ENCODE data around the gene EEIG1.

Gene EEIG1

DNA sequence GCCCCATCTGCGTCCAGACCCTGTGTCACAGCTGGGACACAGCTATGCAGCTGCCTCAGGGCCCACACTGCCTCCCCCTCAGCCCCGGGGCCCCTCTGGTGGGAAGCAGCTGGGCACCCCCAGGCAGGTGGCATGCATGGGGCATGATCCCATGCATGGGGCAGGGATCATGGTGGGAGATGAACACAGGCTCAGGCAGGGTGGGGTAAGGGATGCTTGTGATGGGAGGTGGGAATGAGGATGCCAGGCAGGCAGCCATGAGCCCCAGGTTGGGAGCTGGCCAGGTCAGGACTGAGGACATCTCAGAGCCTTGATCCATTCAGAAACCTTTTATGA lies 19.7 kb downstream of the EEIG1 start:
- DNase-seq (ENCODE audit: low read depth in 1 of 2, low spot score in 1 of 2) = no peak

DNA sequence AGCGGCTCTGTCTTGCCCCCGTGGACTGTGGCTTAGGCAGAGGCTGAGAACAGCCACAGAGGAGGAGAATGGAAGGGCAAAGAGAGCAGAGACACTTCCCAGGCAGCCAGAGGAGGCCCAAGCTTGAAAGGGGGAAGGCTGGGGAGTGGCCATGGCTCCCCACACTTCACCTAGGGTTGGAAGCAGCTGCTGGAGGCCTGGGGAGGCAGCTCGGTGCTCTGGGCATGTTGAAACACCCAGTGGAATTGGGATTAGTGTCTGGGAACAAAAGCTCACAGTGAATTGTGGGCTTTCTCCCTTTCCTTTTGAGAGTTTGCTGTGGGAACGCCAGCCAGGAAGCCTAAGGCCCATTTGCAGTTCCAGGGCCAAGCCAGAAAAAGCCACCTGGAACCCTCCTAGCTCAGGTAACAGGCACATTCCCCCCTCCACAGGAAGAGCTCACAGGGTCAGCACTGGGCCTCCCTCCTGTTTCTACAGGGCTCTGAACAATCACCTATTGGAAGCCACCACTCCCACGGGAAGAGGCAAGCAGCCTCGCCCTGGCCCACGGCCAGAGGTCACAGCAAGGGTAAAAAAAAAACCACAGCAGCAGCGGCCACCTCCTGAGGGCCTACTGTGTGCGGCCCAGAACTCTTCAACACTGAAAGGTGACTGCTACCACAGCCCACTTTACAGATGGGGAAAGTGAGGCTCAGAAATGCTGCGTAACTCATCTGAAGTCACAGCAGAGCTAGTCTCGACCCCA lies 20.2 kb downstream of the EEIG1 start:
- no peak for DNase-seq (ENCODE audit: low read depth in 1 of 2, low spot score in 1 of 2)

DNA sequence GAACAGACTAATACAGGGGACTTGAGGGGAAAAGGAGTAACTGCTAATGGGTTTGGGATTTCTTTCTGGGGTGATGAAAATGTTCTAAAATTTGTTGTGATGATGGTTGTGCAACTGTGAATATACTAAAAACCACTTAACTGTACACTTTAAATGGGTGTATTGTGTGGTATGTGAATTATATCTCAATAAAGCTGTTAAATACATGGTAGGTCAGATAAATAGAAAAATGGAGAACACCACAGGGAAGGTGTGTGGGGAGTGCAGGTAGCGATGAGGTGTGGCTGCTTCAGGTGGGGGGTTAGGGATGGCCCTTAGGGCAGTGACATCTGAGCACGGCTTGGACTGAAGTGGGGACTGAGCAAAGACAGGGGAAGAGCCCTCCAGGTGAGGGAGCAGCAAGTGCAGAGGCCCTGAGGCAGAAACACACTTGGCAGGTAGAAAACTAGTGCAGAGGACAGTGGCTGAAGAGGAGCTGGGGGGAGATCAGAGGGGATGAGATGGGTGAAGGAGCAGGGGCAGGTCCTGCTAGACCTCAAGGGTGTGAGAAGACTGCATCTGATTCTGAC lies 20.9 kb downstream of the EEIG1 start:
- DNase-seq (ENCODE audit: low read depth in 1 of 2, low spot score in 1 of 2) = no peak

DNA sequence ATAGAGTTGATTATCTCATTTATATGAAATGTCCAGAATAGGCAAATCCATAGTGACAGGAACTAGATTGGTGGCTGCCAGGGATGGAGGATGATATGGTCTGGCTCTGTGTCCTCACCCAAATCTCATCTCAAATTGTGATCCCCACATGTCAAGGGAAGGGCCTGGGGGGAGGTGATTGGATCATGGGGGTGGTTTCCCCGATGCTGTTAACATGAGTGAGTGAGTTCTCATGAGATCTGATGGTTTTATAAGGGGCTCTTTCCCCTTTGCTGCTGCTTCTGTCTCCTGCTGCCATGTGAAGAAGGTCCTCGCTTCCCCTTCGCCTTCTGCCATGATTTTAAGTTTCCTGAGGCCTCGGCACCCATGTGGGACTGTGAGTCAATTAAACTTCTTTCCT lies 21.4 kb downstream of the EEIG1 start:
- DNase-seq (ENCODE audit: low read depth in 1 of 2, low spot score in 1 of 2) = no peak

DNA sequence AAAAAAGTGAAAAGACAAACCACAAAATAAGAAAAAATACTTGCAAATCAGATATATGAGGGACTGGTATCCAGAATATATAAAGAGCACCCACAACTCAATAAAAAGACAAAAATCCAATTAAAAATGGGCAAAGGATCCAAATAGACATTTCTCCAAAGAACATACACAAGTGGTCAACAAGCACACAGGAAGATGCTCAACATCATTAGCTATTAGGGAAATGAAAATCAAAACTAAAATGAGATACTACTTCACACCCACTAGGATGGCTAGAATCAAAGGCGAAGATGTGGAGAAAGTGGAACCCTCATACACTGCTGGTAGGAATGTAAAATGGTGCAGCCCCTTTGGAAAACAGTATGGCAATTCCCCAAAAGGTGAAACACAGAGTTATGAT lies 22.1 kb downstream of the EEIG1 start:
- DNase-seq (ENCODE audit: low read depth in 1 of 2, low spot score in 1 of 2) = no peak

DNA sequence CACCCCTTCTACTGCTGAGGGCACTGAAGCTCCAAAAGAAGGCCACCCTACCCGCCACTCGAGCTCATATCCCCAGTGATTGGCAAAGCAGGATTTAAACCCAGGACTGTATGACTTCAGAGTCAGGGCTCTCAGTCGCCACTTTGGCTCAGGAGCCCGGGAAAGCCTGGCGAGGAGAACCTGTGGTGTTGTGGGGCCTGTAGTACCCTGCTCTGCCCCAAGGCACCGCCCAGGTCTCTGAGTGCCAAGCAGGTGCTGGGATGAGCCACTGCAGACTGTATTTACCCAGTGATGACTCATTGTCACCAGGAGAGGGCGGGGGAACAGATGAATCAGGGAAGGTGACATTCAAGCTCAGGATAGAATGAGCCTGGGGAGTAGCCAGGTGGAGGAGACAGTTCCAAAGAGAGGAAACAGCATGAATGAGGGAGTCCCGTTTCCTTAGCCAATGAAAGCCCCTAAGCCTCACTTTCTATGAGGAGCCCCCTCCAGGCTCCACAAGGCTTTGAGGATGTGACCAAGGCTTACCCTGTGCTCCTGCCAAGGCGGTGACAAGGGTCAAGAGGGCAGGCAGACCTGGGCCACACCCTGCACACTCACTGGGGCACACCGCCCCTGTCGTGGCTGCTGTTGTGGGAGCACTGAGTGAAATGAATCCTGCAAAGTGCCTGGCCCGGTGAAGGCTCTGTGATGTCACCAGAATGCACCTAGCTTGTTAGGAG lies 25.3 kb downstream of the EEIG1 start:
- peak; percentile 63 to 70 for DNase-seq (ENCODE audit: low read depth in 1 of 2, low spot score in 1 of 2)

DNA sequence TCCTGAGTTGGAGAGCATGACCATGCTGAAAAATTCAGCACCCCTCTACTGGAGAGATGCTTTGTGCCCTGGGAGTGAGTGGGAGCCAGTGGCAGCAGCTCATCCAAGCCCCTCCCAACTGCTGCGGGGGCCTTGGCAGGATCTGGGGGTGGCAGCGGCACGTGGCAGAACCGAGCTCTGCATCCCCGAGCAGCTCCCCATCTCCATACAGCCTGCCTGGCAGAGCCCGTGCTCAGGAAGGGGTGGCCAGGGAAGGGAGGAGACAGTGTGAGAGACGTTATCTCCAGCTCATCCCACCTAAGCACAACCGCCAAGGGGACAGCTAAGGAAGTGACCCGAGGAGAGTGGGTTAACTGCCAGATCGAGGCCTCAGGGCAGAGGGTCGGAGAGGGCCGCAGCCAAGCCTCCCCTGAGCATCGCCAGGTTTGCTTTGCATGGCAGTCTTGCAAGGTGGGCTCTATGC lies 25.9 kb downstream of the EEIG1 start:
- DNase-seq (ENCODE audit: low read depth in 1 of 2, low spot score in 1 of 2) = no peak

DNA sequence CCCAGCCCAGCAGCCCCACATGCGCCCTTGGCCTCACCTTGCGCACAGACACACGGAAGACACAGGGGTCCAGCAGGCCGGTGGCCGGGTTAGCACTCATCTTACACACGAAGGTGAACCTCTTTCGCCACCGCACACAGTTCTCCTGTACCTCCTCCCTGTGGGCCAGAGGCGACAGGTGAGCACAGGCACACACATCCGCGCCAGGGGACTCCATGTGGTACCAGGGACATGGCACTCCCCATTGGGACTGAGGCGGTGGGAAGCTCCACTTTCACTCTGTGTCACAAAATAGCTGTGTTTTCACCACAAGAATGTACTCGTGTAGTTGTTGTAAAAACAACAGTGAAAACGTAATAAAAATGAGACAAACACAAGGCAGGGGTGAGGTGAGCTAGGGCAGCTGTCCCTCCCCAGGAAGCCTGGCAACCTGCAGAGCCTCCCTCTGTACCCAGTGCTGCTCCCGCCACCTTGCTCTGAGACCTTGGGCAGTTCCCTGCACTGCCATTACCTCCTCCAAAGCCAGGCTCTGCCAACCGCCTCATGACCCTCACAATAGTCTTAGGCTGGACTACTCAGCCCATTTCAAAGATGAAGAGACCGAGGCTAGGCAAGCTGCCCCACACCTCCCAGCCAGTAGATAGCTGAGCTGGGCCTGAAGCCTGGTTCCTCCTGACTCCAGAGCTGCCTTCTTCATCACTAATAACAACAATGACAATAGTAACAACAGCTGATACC lies 26.9 kb downstream of the EEIG1 start:
- DNase-seq (ENCODE audit: low read depth in 1 of 2, low spot score in 1 of 2) = no peak

DNA sequence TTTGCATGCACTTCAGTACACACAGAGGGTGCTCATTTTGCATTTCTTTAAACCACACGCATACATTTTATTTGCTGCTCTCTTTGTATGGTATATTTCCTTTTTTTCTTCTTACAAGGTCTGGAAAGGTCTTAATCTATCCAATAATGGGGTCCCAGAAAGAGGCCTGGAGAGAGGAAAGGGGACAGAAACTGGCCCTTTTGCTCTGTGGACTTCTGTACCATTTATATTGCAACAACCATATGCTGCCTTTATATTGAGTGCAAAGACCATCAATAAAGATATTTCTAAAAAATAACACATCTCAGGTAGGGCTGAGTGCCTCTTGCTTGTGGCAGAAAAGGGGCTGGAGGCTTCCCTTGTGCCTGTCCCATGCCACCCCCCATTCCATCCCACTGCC lies 27.6 kb downstream of the EEIG1 start:
- no peak for DNase-seq (ENCODE audit: low read depth in 1 of 2, low spot score in 1 of 2)

DNA sequence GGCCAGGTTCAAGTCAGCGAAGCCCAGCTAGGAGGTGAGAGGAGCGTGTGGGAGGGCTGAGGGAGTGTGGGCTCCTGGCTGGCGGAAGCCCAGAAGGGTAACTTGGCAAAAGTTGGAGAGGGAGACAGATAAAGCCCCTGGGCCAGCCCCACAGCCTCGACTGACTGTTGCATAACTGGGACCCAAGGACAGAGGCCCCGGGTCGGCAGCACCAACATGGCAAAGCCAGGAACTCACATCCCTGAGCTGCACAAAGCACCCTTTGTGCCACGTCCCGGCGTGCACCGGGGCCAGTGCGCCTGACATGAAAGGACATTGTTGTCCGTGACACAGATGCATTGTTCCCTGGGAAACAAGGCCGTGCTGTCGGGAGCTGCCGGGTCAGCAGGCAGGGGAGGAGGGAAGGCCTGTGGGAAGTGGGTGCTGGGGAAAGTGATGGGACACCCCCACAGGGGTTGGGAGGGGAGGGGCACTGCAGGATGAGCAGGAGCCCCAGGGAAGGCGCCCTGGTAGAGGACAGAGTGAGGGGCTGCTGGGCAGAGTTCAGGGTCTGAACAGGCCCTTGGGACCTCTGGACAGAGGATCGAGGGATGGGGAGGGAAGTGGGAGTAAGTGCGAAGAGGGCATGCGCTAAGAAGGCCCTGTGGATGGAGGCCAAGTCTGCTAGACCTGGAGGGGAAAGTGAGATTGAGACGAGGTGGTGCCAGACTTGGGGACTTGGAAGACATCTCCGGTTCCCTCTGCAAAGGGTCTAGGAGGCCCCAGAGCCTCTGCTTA lies 30.1 kb downstream of the EEIG1 start:
- DNase-seq (ENCODE audit: low read depth in 1 of 2, low spot score in 1 of 2) = no peak

DNA sequence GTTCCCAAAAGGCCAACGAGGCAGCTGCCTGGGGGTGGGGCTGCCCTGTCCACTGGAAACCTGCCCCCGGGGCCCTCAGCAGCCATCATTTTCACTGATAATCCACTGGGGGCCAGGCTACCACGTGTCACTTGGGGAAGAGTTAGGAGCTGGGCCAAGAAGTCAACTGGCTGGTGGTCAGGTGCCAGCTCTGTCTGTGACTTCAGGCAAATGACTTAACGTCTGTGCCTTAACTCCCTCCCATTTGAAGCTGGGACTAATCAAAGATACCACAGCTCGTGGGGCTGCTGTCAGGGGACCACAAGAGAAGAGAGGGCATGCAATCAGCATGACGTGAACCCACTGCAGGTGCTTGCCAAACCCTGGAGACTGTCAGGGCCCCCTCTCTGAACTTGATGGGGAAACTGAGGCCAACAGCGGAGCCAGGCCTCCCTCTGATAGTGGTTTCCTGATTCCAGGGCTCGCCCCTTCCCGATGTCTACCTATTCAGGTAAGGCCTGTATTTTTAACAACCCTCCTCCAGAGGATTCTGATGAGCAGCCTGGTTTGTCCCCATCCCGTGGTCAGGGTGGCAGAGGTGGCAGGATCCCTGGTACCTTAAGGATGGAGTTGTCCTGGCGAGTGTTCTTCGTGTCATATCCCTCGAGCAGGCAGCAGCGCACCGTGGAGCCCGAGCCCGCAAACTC lies 30.8 kb downstream of the EEIG1 start:
- no peak for DNase-seq (ENCODE audit: low read depth in 1 of 2, low spot score in 1 of 2)

DNA sequence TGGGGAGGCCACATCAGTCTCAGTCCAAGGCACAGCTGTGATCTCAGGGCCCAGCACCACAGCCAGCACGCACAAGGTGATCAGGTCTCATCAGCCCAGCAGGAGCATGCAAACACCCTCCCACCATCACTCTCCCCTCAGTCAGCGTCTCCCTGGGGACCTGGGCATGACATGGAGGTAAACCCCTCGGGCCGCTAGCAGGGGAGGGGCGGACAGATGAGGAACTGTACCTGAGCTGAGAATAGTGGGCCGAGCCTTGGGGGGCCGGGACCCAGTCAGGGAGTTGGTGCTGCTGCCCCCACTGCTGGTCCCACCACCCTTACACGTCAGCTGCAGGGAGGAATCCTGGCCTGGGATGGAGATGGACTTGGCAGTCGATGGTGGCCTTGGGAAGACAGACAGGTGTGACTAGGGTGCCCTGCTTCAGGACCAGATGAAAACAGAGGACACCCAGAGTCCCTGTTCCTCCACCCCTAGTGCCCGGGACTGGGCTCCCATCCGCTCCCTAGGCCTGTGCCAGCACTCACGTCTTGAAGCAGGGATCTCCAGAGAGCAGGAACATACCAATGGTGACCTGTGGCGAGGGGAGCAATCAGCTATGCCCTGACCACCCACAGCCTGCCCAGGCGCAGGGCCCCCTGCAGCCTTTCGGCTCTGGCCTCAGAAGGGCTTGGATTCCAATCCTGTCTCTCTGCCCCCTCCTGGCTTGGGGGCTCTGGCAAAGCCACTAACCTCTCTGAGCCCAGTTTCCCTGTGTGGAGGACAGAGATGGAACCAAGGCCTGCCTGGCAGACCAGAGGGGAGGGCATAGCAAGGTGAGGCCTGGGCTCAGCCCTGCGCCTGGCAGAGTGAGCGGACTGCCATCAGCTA lies 32.7 kb downstream of the EEIG1 start:
- no peak for DNase-seq (ENCODE audit: low read depth in 1 of 2, low spot score in 1 of 2)

DNA sequence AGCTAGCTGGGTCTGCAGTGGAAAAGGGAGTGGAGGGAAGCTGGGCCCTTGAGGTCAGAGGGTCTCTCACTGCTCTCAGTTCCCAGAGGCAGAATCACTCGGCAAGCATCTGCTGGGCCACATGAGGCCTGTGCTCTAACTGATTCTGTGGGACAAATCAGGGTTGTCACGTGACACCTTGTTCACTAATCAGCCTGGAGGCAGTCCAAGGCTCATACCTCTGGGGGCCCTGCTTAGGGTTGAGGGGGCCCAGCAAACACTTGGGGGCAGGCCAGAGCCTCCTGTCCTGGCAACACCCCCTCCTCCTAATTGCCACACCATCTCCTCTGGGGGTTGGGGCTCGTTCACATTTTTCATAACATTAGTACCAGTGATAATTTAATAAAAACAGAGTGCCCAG lies 34.1 kb downstream of the EEIG1 start:
- no peak for DNase-seq (ENCODE audit: low read depth in 1 of 2, low spot score in 1 of 2)

DNA sequence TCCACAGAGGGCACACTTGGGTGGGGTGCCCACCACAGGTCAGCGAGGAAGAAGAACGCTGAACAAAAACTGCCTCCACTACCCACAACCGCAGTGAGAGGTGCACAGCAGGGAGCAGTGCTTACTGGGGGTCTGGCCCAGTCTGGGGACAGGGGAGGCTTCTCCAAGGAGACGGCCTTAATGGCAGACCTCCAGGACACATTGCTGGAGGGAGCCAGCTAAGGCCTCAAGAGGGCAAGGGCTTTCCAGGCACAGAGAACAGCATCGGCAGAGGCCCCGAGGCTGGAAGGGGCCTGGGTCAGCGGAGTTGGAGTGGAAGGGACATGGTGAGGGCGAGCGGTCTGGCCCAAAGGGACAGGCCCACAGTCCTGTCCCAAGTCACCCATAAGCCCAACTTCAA lies 34.8 kb downstream of the EEIG1 start:
- DNase-seq (ENCODE audit: low read depth in 1 of 2, low spot score in 1 of 2) = no peak

DNA sequence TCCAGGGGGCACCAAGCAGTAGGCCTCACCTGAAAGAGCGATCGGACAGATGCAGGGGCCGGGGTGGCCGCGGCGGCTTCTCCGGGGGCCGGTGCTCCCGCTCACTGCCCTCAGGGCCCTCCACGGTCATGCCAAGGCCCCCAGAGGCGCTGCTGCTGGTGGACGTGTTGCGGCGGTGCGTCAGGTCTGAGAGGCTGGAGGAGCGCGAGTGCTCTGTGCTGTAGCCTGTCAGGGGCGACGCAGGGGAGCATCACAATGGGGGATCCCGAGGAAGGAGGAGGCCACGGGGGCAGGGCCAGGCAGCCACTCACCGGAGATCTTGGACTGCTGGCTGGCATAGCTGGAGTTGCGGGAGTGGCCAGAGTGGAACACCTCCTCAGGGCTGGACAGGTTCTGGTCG lies 35.5 kb downstream of the EEIG1 start:
- no peak for DNase-seq (ENCODE audit: low read depth in 1 of 2, low spot score in 1 of 2)

DNA sequence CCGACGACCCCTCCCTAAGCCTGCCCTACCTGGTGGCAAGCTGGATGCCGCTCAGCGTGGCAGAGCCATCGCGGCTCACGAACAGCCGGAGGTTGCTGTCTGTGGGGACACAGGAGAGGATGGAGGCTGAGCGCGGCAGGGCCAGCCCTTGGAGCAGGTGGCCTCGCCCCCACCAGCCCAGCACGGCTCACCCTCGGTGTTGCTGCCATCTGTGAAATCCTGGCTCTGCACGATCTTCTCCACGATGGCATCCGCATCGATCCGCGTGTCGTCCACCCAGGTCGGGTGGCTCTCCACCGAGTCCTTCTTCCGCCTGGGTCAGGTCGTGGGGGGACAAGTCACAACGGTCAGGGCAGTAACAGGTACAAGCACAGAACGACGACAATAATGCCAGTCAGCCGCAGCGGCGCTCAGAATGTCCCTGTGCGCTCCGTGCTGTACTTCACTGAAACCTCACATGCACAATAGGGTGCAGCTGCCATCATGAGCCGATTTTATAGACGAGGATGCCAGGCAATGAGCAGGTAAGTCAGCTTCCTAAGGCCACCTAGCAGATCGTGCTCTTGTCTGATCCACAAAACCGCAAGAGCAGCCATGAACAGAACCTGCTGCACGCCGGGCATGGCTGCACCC lies 36.1 kb downstream of the EEIG1 start:
- DNase-seq (ENCODE audit: low read depth in 1 of 2, low spot score in 1 of 2) = no peak

DNA sequence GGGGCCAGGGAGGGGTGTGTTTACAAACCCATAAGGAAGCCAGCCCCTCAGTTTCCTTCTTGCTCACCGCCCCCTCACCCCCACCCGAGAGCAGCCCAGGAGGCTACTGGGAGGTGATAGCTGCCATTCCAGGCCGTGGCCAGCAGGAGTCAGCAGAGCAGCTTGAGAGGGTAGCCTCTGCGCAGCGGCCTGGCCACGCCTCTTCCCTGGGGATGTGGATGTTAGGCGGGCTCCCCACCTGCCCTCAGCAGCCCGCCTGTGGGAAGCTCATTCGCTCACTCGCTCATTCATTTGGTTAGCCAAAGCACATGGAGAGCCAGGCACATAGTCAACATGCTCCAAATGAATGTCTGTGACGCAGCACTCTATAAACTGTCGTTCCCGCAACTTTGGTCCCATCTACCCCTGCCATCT lies 37.1 kb downstream of the EEIG1 start:
- peak; percentile 46 to 70 for DNase-seq (ENCODE audit: low read depth in 1 of 2, low spot score in 1 of 2)

DNA sequence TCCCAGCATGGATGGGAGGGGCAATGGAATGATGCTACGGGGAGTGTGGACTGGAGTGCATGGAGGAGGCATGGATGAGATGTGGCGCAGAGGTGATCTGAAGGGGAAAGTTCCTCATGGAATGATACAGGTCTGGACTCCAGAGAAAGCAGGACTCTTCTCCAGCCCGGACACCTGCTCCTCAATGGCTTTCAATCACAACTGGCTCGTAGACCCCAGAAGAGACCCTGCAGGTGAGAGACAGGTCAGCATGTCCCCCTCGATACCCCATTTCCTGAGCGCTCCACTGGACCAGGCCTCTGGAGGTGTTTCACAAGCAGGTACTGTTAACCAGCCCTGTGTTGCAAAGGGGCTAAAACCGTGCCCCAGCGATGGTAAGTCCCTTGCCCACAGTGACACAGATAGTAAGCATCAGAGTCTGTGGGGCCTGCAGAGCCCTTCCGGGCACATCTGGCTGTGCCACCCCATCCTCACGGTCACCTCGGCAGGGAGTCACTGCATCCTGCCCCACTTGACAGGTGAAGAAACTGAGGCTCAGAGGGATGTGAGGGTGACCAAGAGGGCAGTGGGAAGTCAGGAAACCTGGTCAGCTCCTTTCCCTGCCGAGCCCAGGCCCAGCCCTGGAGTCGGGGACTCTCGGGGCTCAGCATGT lies 37.7 kb downstream of the EEIG1 start:
- DNase-seq (ENCODE audit: low read depth in 1 of 2, low spot score in 1 of 2) = no peak

Measured in stimulated activated CD4-positive, alpha-beta T cell treated with anti-CD3 and anti-CD28 coated beads, Interleukin-15, amount 100 ng/mL, for 1 hour (primary cell).